LoVo (cell line): ENCODE measurements around the gene ZBTB37.
"Not testable (repeated sequence)": the region's sequence is repeated elsewhere in the genome, so short reads cannot be mapped to it uniquely, and the experiment has no call there.

ENCODE experiments used
- DNase-seq: peaks from one replicate; pipeline ENCODE4 v3.0.0-alpha.2; 2016; ENCODE audit warnings: low spot score

Gene ZBTB37

DNA sequence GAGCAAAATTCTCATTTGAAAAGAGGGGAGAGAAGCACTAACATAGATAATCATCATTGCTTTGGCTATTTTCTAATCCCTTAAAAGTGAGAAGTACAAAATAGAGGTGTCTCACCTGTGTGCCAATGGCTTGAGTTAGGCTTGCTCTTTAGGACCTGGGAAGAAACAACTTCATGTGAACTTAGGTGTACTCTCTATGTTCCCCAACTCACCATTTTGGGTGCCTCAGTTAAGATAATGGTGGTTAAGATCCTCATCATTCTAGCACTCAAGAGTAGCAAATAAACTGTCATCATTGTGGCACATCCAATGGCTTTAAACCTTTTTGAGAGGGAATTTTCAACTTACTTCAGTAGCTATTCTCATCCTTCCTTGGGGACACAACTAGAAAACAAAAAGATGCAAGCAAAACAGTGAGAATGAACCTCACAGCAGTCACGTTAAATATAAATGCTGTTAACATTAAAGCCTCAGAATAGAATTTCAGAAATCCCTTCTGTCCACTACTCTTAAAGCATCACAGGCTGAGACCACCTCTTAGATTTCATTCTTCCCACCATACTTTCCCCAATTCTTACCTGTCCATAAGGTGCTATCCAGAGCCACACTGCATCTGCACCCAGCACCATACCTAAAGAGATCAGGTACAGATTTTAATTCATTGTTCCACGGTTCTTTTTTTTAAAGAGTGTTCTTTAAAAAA lies 1.6 kb upstream of the ZBTB37 start:
- no peak for DNase-seq

DNA sequence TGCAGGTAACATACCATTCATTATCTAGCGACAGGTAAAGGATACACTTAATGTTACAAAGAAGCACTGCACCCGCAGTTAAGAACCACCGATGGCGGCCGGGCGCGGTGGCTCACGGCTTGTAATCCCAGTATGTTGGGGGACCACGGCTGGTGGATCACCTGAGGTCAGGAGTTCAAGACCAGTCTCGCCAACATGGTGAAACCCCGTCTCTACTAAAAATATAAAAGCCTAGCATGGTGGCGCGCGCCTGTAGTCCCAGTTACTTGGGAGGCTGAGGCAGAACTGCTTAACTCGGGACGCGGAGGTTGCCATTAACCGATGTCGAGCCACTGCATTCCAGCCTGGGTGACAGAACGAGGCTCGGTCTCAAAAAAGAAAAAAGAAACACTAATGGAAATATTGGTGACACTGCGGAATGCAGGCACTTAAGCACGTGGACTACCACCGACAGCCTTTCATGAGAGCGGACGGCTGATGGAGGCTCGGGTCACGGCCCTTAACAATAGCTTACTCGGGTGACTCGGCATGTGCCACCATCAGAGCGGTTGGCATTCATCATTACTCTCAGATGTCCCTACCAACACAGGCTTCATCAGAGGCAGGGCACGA lies 933 bp upstream of the ZBTB37 start:
- DNase-seq: no peak

DNA sequence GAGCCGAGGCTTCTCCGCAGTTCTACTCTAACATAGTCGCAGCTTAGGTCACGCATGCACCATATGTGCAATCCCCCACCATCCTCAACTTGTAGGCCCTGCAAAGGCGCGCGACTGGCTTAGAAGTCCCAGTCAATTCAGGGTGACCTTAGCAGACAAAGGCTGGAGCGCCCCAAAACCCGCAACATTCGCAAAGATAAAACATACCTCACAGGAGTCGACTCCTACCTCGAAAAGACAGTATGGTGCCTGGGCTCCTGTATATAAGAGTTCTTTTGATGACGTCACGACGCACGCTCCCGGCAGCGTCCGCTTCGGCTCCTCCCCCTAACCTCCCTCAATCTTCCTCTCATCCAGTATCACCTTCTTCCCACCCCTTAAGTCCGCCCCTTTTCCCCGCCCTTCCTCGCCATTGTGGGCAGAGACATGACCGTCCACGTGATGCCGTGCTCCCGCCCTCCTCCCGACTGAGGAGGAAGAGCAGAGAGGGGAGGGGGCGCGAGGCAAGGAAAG lies 371 bp upstream of the ZBTB37 start, which contains the start of gene GAS5:
TSS of gene GAS5 (minus strand) at position 237 of the 513 bp plus-strand sequence.
- peak; percentile 98 for DNase-seq

DNA sequence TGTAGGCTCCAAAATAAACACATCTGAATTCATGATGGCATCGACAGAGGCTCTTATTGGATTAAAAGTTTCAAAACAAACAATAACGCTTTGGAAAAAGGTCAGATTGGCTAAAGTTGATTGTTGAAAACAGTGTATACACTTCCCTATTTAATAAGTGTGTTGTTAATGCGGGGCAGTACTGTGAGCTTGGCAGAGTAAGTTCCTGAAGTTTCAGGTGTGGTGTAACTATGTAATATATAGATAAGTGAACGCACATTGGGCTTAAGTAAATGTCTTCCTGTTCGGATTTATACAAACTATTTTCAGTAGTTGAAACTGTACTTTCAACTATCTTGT lies 810 bp downstream of the ZBTB37 start:
- DNase-seq: no peak

DNA sequence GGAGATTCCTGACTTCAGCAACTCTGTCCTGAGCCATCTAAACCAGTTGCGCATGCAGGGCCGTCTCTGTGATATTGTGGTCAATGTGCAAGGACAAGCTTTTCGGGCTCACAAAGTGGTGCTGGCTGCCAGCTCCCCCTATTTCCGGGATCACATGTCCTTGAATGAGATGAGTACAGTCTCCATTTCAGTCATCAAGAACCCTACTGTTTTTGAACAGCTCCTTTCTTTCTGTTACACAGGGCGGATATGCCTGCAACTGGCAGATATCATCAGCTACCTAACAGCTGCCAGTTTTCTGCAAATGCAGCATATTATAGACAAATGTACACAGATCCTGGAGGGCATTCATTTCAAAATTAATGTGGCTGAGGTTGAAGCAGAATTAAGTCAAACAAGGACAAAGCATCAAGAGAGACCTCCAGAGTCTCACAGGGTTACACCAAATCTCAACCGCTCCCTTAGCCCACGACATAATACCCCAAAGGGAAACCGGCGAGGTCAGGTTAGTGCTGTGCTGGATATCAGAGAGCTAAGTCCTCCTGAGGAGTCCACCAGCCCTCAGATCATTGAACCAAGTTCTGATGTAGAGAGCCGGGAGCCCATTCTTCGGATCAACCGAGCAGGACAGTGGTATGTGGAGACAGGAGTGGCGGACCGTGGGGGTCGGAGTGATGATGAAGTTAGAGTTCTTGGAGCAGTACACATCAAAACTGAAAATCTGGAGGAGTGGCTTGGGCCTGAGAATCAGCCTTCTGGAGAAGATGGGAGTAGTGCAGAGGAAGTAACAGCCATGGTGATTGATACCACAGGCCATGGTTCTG lies 2.3 kb downstream of the ZBTB37 start:
- no peak for DNase-seq

DNA sequence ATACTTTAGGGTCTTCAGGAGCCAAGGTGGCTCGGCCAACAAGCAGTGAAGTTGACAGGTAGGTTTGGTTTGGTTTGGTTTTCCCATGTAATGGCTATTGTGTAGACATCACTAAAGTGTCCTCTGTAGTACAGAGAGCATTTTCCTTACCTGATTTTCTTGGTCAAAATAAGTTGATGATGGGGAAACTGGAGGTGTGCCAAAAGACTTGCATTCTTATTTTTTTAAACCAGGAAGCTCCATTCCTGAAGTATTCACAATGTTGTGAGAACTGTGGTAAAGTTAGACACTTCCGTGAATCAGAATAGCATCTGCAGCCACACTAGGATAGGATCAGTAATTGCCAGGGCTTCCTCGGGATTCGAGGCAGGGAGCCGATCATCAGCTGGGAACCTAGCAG lies 2.9 kb downstream of the ZBTB37 start:
- DNase-seq: no peak

DNA sequence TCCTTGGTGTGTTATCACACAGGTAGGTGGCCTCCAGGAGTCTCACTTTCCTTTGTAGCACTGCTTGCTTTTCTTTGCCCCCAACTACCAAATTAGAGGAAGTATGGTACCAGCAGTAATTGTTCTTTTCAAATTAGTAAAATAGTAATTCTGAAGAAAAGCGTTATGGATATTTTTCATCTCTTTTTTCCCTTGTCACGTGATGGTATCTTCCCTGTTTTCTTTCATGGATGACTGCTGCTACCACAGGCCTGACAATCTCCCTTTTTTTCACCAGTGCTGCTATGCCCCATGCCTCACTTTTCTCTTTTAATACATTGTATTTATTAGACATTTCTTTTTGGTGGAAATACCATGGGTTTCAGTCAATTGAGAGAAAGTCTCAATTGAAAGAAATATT lies 3.3 kb downstream of the ZBTB37 start:
- DNase-seq: no peak

DNA sequence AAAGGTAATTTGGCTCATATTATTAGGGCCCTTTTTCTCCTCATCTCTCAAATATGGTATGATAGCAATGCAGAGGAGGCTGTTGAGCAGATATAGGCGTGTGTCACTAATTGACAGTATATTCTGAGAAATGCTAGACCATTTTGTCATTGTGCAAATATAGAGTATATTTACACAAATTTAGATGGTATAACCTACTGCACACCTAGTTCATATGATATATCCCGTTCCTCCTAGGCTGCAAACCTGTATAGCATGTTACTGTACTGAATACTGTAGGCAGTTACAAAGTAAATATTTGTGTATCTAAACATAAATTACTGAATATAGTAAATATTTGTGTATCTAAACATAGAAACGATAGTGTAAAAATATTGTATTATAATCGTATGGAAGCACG lies 8.6 kb downstream of the ZBTB37 start:
- DNase-seq: no peak

DNA sequence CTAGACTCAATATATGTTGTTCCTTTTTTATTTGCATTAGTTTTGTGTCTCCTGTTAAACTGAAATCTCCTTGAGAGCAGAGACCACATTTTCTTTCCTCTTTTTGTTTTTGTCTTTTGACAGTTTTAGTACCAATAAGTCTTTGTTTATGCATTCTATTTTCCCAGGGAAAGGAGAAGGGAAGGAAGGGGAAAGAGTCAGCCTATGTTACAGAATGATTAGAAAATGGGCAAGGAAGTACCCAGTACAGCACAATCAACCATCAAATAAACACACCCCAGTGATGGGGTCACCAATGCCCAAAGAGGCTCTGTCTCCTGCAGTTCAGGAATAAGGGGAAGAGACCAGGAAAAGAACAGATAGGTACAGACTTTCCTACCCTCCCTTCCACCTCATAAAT lies 10.1 kb downstream of the ZBTB37 start:
- no peak for DNase-seq

DNA sequence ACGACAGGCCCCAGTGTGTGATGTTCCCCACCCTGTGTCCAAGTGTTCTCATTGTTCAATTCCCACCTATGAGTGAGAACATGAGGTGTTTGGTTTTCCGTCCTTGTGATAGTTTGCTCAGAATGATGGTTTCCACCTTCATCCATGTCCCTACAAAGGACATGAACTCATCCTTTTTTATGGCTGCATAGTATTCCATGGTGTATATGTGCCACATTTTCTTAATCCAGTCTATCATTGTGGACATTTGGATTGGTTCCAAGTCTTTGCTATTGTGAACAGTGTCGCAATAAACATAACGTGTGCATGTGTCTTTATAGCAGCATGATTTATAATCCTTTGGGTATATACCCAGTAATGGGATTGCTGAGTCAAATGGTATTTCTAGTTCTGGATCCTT lies 12.9 kb downstream of the ZBTB37 start:
- not testable (repeated sequence) for DNase-seq

DNA sequence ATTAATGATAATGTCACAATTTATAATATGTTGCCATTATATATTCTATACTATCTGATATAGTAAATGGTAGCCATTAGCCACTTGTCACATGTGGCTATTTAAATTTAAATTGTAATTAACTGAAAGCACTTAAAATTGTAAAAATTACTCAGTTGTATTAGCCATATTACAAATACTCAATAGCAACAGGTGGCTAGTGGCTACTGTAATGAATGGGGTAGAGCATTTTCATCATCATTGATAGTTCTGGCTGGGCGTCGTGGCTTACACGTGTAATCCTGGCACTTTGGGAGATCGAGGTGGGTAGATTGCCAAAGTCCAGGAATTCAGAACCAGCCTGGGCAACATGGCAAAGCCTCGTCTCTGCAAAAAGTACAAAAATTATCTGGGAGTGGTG lies 16.5 kb downstream of the ZBTB37 start:
- DNase-seq: no peak

DNA sequence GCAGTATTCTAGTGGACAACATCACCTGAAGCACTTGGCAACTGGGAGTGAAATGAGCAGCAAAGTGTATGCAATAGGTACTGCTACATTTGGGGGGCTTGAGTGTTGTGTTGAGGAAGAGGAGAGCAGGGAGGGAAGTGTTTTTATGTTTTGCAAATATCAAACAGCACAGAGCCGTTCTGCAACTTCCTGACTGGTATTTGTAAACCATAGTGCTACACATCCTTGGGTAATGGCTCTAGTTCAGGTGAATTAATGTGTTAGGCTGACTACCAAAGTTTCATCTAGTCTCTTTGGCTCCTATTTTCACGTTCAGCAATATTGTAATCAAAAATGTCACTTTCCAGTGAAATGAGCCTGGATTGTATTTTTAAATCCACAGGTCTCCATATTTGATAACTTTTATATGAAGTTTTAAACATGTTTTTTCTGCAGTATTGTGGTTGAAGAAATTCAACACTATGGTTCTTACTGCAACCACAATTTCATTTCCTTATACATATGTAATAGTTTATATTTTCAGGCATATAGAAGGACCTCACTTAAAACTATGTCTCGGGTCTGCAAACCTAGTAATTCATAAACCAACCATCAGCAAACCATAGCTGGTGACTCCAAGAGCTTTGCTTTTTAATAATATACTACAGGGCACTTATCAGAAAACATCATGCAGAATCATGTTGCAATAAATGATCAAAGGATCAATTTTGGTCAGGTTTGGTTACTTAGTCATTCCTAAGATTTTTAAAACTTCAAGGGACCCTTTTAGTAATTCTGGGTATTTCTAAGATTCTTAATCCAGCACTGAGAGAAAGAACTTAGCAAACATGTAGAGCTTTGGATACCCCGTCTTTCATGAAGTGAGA lies 18.8 kb downstream of the ZBTB37 start:
- no peak for DNase-seq

DNA sequence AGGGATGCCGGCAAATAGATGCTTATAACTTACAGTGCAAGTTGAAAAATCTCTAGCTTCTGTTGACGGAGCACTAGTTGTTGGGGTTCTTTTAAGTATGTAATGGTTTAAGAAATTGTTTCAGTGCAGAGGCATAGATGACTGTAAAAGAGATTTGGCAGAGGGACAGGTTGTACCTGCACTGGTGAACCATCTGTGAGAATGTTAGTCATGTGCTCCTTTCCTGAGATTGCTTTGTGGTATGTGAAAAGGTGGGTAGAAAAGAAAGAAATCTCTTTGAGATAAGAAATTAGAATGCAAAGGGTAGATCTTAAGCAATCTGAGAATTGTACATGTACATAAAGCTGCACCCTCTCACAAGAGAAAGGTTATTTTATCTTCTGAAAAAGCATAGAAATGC lies 19.4 kb downstream of the ZBTB37 start:
- DNase-seq: no peak

DNA sequence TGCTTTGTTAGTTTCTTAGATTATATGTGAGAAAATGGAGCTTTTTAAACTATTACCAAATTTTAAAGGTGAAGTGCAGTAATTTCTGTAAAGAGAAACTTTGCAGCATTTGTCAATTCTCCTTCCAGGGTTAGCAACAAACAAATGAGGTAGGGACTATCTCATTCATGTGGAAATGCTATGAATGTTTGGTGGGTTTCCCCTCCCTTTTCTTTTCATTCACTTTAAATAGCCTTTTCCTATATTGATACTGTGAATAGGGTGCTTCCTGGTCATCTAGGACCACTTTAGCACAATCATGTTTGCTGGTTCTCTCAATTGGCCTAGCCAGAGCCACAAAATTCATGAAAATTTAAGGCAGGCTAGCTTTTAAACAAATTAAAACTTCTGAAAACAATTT lies 20.6 kb downstream of the ZBTB37 start:
- no peak for DNase-seq

DNA sequence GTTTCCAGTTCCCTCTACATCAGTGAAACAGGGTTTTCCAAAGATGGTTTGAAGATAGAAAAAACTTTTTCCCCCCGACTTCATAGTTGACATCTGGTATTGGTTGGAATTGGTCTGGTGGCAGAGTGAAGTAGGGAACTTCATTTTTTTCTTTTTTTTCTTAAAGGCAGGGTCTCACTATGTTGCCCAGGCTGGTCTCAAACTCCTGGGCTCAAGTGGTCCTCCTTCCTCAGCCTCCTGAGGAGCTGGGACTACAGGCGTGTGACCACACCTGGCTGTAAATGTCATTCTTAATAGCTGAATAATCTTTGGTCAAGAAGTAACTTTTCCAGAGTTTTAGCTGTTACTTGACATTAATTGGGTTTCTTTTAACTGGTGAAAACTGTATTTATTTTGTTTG lies 21.7 kb downstream of the ZBTB37 start:
- no peak for DNase-seq

DNA sequence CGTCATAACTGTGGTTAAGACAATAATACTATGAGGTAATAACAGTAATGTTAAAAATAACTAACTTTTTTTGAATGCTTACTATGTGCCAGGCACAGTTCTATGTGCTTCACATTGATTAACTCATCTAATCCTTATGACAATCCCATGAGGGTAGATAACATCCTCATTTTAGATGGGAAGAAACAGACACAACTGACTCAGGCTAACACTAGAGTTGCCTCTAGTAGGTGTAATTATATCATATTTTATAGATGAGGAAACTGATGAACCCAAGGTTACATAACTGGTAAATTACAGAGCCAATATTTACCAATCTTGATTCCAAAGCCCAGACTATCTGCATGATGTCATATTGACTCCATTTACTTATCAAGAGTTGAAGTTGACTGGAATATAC lies 25.4 kb downstream of the ZBTB37 start:
- no peak for DNase-seq

DNA sequence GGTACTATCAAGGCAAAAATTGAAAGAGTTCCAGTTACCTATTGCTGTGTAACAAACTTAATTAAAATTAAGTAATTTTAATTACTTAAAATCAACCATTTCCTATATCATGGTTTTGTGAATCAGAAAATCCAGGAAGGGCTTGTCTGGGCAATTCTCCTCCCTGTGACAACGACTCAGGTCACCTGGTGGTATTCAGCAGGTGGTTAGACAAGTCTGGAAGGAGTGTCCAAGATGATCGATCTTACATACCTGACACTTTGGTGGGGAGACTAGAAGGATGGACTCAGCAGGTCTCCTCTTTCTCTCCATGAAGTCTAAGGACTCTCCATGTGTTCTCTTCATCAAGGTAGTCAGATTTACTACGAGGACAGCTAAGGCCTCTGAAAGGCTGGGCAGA lies 26.0 kb downstream of the ZBTB37 start:
- DNase-seq: peak; percentile 19

DNA sequence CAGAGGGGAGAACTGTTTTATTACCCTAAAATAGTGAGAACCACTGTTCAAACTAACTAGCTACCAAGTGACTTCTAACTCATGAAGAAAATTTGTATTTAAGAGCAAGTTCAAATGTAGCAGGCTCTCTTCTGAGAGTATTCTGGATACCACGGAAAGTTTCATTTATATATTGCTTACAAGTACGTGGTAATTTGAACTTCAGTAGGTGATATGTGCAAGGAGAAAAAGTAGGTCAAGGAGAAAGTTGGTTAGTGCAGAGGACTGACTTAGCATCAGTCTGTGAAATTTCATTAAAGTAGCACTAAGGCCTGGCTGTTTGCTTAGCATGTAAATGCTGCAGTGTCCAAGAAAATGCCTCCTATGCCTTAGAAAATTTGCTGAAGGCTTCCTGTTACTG lies 32.2 kb downstream of the ZBTB37 start:
- no peak for DNase-seq

DNA sequence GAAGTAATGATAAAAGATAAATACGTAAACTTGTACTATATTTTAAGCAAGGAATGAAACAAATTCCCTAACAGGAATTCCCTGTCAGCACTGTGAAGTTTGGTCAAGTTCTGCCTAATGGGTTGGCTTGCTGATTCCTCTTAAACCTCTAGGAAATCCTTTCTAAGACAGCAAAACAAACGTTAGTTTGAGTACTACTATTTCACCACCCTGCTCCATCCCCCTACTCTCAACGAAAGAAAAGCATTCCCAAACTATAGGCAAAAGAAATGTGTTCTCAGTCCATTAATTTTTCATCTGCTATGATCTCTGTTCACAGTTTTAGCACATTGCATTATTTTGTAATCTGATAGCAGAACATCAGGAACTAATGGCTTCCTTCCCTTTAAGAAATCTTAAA lies 32.8 kb downstream of the ZBTB37 start:
- no peak for DNase-seq

DNA sequence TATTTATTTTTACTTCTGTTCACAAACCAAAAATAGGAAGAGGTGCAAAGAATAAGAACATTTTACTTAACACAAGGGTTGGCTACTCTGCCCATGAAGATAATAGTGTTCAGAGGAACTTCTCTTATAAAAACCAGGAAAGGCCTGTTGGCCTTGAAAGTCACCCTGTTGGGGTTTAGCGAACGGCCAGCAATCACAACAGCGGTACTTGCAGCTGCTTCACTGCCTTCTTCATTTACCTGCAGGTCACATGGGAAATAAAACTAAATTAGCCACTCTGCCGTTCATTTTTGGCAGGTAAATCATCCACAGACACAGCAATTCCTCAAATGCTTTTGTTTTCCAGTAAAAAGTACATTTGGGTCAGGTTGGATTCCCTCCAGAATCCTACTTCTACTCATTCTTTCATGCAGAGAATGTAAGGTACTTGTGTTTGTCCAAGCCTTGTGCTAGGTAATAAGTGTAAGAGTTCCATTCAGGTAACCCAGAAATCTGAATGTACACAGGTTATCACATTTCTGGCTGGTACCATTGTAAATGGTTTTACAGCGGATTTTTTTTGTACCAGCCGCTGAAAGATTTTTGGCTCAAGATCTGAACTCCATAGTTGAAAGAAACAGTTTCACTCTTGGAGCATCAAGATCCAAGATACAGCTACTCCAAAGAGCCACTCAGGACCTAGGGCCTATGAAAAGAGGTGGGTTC lies 35.8 kb downstream of the ZBTB37 start:
- DNase-seq: no peak

DNA sequence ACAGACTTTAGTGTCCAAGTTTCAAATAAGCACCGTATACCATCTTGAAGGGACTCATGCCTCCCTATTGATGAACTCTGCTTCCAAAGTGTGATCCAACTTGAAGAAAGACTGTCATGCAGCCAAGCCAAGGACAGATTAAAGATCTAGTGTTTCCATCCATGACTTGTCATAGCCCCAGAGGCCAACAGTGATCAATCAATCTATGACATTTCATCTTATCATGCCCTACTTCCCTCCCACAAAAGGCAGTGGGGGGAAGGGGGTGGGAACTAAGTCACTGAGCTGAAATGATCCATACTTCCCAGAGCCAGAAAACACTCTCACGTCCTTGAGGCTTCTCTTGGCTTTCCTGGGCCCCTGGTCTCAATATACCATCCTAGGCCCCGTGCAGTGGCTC lies 44.9 kb downstream of the ZBTB37 start:
- no peak for DNase-seq
